GM23338 (cell line): ENCODE data around the gene ZNF444. TPM values are rescaled to one million over a fixed set of nuclear protein-coding genes. Genes with fewer than 3 reads are reported as not detected.

Source experiments
- ATAC-seq: fragments of 200-7000 bp; cut with Tn5 transposase; 3 replicates; pipeline ENCODE4 v1.9.1; 2020
- DNase-seq: peaks from one replicate; pipeline ENCODE4 v3.0.0-alpha.2; 2015; ENCODE audit warnings: low spot score
- H2AFZ ChIP-seq: fragments of 200-600 bp; sonication (generic); 2 replicates; pipeline ENCODE4 v1.8.0; 2016; ENCODE audit warnings: antibody characterized with exemption, mild to moderate bottlenecking, moderate library complexity
- H3F3A ChIP-seq: fragments of 200-600 bp; sonication (generic); replicated peaks from 2 replicates; pipeline ENCODE4 v1.8.0; 2017; ENCODE audit warnings: antibody characterized with exemption, mixed run types, low read depth
- H3K27ac ChIP-seq: fragments of 200-600 bp; sonication (generic); 2 replicates; pipeline ENCODE4 v1.6.1; 2016; ENCODE audit warnings: low read depth
- H3K27me3 ChIP-seq: fragments of 200-600 bp; sonication (generic); 2 replicates; pipeline ENCODE4 v1.8.0; 2016; ENCODE audit warnings: mild to moderate bottlenecking, mixed run types, moderate library complexity; ENCODE audit not compliant: insufficient read depth
- H3K36me3 ChIP-seq: fragments of 200-600 bp; sonication (generic); 2 replicates; pipeline ENCODE4 v1.8.0; 2016; ENCODE audit warnings: mild to moderate bottlenecking; ENCODE audit not compliant: insufficient read depth
- H3K4me1 ChIP-seq: fragments of 200-600 bp; sonication (generic); 2 replicates; pipeline ENCODE4 v1.8.0; 2016; ENCODE audit warnings: mild to moderate bottlenecking, moderate library complexity; ENCODE audit not compliant: insufficient read depth
- H3K4me2 ChIP-seq: fragments of 200-600 bp; sonication (generic); 2 replicates; pipeline ENCODE4 v1.7.1; 2017; ENCODE audit warnings: mixed run types
- H3K4me3 ChIP-seq: fragments of 200-600 bp; sonication (generic); 2 replicates; pipeline ENCODE4 v1.6.1; 2016; ENCODE audit warnings: mixed run types
- H3K79me2 ChIP-seq: fragments of 200-600 bp; sonication (generic); replicated peaks from 2 replicates; pipeline ENCODE4 v1.8.0; 2017; ENCODE audit warnings: mild to moderate bottlenecking; ENCODE audit not compliant: insufficient read depth
- H3K9me2 ChIP-seq: fragments of 200-600 bp; sonication (generic); 2 replicates; pipeline ENCODE4 v1.8.0; 2017; ENCODE audit not compliant: insufficient read depth
- H4K20me1 ChIP-seq: fragments of 200-600 bp; sonication (generic); replicated peaks from 2 replicates; pipeline ENCODE4 v1.8.0; 2017; ENCODE audit warnings: mild to moderate bottlenecking; ENCODE audit not compliant: insufficient read depth
- H3K27ac Mint-ChIP-seq: 2 replicates; pipeline ENCODE4 v1.8.0; 2020; ENCODE audit warnings: inconsistent platforms, mild to moderate bottlenecking, moderate library complexity, mixed read lengths
- H3K27me3 Mint-ChIP-seq: 3 replicates; pipeline ENCODE4 v1.8.0; 2022; ENCODE audit warnings: low read depth, mild to moderate bottlenecking, moderate library complexity, mixed read lengths, inconsistent platforms; ENCODE audit not compliant: insufficient read depth, poor library complexity
- H3K36me3 Mint-ChIP-seq: 3 replicates; pipeline ENCODE4 v1.8.0; 2021; ENCODE audit warnings: low read depth, mild to moderate bottlenecking, inconsistent platforms, moderate library complexity, mixed read lengths
- H3K4me1 Mint-ChIP-seq: 3 replicates; pipeline ENCODE4 v1.8.0; 2020; ENCODE audit warnings: mild to moderate bottlenecking, inconsistent platforms, mixed read lengths
- H3K4me3 Mint-ChIP-seq: 3 replicates; pipeline ENCODE4 v1.8.0; 2021; ENCODE audit warnings: moderate library complexity, mild to moderate bottlenecking, inconsistent platforms, mixed read lengths
- H3K9me3 Mint-ChIP-seq: 3 replicates; pipeline ENCODE4 v1.8.0; 2020; ENCODE audit warnings: moderate library complexity, mild to moderate bottlenecking, inconsistent platforms, mixed read lengths
- CREB1 ChIP-seq: fragments of 250-450 bp; sonication (Bioruptor Pico); IDR thresholded peaks from 2 replicates; pipeline ENCODE4 v1.5.0; 2020; ENCODE audit warnings: low read depth, mild to moderate bottlenecking, moderate library complexity
- EZH2 ChIP-seq: fragments of 200-600 bp; sonication (generic); IDR thresholded peaks from one replicate; pipeline ENCODE4 v1.8.0; 2017; ENCODE audit warnings: antibody characterized with exemption, mild to moderate bottlenecking, low read depth; ENCODE audit not compliant: unreplicated experiment
- EZH2phosphoT487 ChIP-seq: fragments of 200-600 bp; sonication (generic); IDR thresholded peaks from one replicate; pipeline ENCODE4 v1.8.1; 2018; ENCODE audit warnings: antibody characterized with exemption; ENCODE audit not compliant: unreplicated experiment
- NANOG ChIP-seq: IDR thresholded peaks from 2 replicates; pipeline ENCODE4 v1.6.1; 2016; ENCODE audit warnings: antibody characterized with exemption, borderline replicate concordance
- POLR2AphosphoS5 ChIP-seq: IDR thresholded peaks from 2 replicates; pipeline ENCODE4 v1.6.1; 2016; ENCODE audit warnings: antibody characterized with exemption, low read depth
- REST ChIP-seq: IDR thresholded peaks from one replicate; pipeline ENCODE4 v1.6.1; 2018; ENCODE audit warnings: antibody characterized with exemption; ENCODE audit not compliant: unreplicated experiment
- STAT1 ChIP-seq: IDR thresholded peaks from one replicate; pipeline ENCODE4 v1.6.1; 2016; ENCODE audit warnings: antibody characterized with exemption; ENCODE audit not compliant: unreplicated experiment
- ZNF114 ChIP-seq: fragments of 250-450 bp; sonication (Bioruptor Pico); IDR thresholded peaks from 2 replicates; pipeline ENCODE4 v1.5.0; 2020; ENCODE audit warnings: mild to moderate bottlenecking, moderate library complexity
- ZNF331 ChIP-seq: fragments of 250-450 bp; sonication (Bioruptor Pico); IDR thresholded peaks from 2 replicates; pipeline ENCODE4 v1.5.0; 2020; ENCODE audit warnings: low read depth, mild to moderate bottlenecking, moderate library complexity
- polyA plus RNA-seq: library from polyadenylated mRNA; unstranded; fragments of >200 nt; fragmentation: Nextera tagmentation; extraction: Ambion mirVana; gene quantifications from 2 replicates; pipeline ENCODE4 v1.2.1, GENCODE V29; 2016
- total RNA-seq: library from RNA; depleted of rRNA; stranded (reverse); fragments of >200 nt; shearing (Covaris generic); gene quantifications from 2 replicates; pipeline ENCODE4 v1.2.3, GENCODE V29; 2014
- TF ChIP-seq, protein P1 (sequence below): IDR thresholded peaks from 2 replicates; pipeline ENCODE4 v1.6.1; 2016; ENCODE audit warnings: antibody characterized with exemption
- TF ChIP-seq, protein P2 (sequence below), 2 experiments: fragments of 200-600 bp in 1 of 2; sonication (generic) in 1 of 2; conservative IDR thresholded peaks; 2 replicates each; pipeline versions ENCODE4 v1.5.1 to v1.6.1; 2016 to 2017; ENCODE audit warnings: antibody characterized with exemption in 2 of 2, low read depth in 2 of 2, mild to moderate bottlenecking in 2 of 2, moderate library complexity in 1 of 2

Gene ZNF444
- total and polyA plus RNA-seq, 2 experiments from 2014 or later, result 25.1 to 58.5 TPM

DNA sequence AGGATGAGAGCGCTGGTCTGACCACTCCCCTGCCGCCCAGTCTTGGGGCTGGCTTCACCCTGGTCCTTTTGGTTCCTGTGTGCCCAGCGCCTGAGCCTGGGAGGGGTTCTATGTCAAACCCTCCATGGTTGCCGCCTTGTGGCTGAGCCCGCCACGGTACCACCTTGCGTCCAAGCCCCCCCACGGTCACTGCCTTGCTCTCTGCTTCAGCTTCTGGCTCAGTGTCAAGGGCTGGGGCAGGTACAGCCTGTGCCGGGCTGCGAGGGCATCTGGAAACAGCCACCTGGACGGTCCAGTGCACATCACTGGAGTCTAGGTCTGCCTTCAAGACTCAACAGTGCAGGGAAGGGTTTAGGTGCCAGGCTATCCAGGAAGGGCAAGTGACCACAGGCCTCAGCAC, 20.4 kb downstream of the ZNF444 start:
- Histone ChIP-seq H3K4me1 (no peaks in the 10 kb centered on the region), H3K79me2 (no peaks in the 10 kb centered on the region), H3K27me3 (no peaks in the 10 kb centered on the region), H4K20me1 (no peaks in the 10 kb centered on the region; the same call in 1 of the 2 replicates), H3F3A (no peaks in the 10 kb centered on the region), H3K9me2 (no peaks in the 10 kb centered on the region), H3K36me3 (no peaks in the 10 kb centered on the region), H2AFZ (no peak overlapping the region), H3K27ac (no peak overlapping the region), H3K4me2 (no peak overlapping the region), H3K4me3 (no peak overlapping the region)
- ATAC-seq (no peak), DNase-seq (no peak)
- no peak overlapping the region for H3K4me3 Mint-ChIP-seq
- H3K36me3 Mint-ChIP-seq, result peaks cover 13% of the 10 kb centered on the region
- H3K27ac Mint-ChIP-seq, result no peak overlapping the region
- no peak for TF ChIP-seq POLR2AphosphoS5
- TF ChIP-seq, protein P1, sequence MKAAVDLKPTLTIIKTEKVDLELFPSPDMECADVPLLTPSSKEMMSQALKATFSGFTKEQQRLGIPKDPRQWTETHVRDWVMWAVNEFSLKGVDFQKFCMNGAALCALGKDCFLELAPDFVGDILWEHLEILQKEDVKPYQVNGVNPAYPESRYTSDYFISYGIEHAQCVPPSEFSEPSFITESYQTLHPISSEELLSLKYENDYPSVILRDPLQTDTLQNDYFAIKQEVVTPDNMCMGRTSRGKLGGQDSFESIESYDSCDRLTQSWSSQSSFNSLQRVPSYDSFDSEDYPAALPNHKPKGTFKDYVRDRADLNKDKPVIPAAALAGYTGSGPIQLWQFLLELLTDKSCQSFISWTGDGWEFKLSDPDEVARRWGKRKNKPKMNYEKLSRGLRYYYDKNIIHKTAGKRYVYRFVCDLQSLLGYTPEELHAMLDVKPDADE, result no peak
- peaks cover 1% of the 10 kb centered on the region for H3K27me3 Mint-ChIP-seq
- no peaks in the 10 kb centered on the region; the same call in 2 of the 3 replicates for H3K9me3 Mint-ChIP-seq
- no peaks in the 10 kb centered on the region for H3K4me1 Mint-ChIP-seq

DNA sequence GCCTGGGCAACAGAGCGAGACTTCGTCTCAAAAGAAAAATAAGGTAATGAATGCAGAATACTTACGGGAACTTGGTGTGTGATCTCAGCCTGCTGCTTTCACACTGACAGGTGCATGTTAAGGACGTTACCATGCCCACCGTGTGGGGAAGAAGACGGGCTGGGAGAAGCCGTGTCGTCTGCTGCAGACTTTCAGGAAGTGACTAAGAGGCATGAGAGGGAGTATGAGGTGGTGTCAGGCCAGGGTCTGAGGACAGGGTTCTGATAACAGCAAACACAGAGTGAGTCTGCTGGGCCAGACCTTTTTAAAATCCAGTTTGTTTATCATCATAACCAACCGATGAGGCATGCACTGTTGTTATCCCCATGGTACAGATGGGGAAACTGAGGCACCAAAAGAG, 21.2 kb downstream of the ZNF444 start:
- TF ChIP-seq REST (no peak), STAT1 (no peak)
- no peak overlapping the region for H3K4me3 Mint-ChIP-seq
- Histone ChIP-seq H3K4me1 (no peaks in the 10 kb centered on the region), H3K79me2 (no peaks in the 10 kb centered on the region), H3K9me2 (no peaks in the 10 kb centered on the region), H3K27ac (no peak overlapping the region), H3F3A (no peaks in the 10 kb centered on the region), H3K4me2 (no peak overlapping the region), H3K4me3 (no peak overlapping the region), H3K36me3 (no peaks in the 10 kb centered on the region), H3K27me3 (no peaks in the 10 kb centered on the region), H2AFZ (no peak overlapping the region), H4K20me1 (no peaks in the 10 kb centered on the region; the same call in 1 of the 2 replicates)
- no peak for DNase-seq
- peaks cover 13% of the 10 kb centered on the region for H3K36me3 Mint-ChIP-seq
- no peak for ATAC-seq
- H3K4me1 Mint-ChIP-seq, result no peaks in the 10 kb centered on the region
- H3K27me3 Mint-ChIP-seq, result peaks cover 1% of the 10 kb centered on the region
- H3K27ac Mint-ChIP-seq, result no peak overlapping the region
- no peaks in the 10 kb centered on the region; the same call in 2 of the 3 replicates for H3K9me3 Mint-ChIP-seq

DNA sequence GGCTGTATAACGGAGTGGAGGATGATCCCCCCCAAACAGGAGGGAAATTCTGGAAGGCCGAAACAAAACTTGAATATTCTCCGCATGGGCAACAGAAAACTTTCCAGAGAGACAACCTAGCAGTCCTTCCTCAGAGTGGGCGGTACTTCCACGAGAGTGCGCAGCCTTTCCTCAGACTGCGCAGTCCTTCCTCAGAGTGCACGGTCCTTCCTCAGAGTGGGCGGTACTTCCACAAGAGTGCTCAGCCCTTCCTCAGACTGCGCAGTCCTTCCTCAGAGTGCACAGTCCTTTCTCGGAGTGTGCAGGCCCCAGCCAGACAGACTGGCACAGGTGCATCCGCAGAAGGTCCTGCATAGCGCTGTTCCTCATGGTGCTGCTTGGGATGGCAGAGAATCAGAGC, 22.0 kb downstream of the ZNF444 start:
- no peak overlapping the region for H3K4me2 ChIP-seq
- Mint-ChIP-seq H3K27me3 (no peaks in the 10 kb centered on the region), H3K4me3 (no peak overlapping the region), H3K36me3 (peaks cover 11% of the 10 kb centered on the region), H3K27ac (no peak overlapping the region), H3K4me1 (no peaks in the 10 kb centered on the region), H3K9me3 (no peaks in the 10 kb centered on the region; the same call in 2 of the 3 replicates)
- H3F3A ChIP-seq, result no peaks in the 10 kb centered on the region
- no peak overlapping the region for H3K4me3 ChIP-seq
- no peaks in the 10 kb centered on the region for H3K9me2 ChIP-seq
- H3K4me1 ChIP-seq, result no peaks in the 10 kb centered on the region
- ATAC-seq, result no peak
- no peak overlapping the region for H2AFZ ChIP-seq
- H3K79me2 ChIP-seq, result no peaks in the 10 kb centered on the region
- H4K20me1 ChIP-seq, result no peaks in the 10 kb centered on the region; the same call in 1 of the 2 replicates
- no peak overlapping the region for H3K27ac ChIP-seq
- H3K36me3 ChIP-seq, result no peaks in the 10 kb centered on the region
- TF ChIP-seq NANOG (no peak), EZH2 (no peak), CREB1 (CRISPR knock-in tag) (no peak), EZH2phosphoT487 (no peak), POLR2AphosphoS5 (no peak), ZNF331 (CRISPR knock-in tag) (no peak), ZNF114 (CRISPR knock-in tag) (no peak)
- TF ChIP-seq, protein P2, sequence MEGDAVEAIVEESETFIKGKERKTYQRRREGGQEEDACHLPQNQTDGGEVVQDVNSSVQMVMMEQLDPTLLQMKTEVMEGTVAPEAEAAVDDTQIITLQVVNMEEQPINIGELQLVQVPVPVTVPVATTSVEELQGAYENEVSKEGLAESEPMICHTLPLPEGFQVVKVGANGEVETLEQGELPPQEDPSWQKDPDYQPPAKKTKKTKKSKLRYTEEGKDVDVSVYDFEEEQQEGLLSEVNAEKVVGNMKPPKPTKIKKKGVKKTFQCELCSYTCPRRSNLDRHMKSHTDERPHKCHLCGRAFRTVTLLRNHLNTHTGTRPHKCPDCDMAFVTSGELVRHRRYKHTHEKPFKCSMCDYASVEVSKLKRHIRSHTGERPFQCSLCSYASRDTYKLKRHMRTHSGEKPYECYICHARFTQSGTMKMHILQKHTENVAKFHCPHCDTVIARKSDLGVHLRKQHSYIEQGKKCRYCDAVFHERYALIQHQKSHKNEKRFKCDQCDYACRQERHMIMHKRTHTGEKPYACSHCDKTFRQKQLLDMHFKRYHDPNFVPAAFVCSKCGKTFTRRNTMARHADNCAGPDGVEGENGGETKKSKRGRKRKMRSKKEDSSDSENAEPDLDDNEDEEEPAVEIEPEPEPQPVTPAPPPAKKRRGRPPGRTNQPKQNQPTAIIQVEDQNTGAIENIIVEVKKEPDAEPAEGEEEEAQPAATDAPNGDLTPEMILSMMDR (conservative IDR thresholded peaks at IDR 0.05; ENCODE audit: low read depth in 2 of 2), result no peak
- H3K27me3 ChIP-seq, result no peaks in the 10 kb centered on the region
- DNase-seq, result no peak
